ENCODE results near the gene ST6GAL1.

DNA sequence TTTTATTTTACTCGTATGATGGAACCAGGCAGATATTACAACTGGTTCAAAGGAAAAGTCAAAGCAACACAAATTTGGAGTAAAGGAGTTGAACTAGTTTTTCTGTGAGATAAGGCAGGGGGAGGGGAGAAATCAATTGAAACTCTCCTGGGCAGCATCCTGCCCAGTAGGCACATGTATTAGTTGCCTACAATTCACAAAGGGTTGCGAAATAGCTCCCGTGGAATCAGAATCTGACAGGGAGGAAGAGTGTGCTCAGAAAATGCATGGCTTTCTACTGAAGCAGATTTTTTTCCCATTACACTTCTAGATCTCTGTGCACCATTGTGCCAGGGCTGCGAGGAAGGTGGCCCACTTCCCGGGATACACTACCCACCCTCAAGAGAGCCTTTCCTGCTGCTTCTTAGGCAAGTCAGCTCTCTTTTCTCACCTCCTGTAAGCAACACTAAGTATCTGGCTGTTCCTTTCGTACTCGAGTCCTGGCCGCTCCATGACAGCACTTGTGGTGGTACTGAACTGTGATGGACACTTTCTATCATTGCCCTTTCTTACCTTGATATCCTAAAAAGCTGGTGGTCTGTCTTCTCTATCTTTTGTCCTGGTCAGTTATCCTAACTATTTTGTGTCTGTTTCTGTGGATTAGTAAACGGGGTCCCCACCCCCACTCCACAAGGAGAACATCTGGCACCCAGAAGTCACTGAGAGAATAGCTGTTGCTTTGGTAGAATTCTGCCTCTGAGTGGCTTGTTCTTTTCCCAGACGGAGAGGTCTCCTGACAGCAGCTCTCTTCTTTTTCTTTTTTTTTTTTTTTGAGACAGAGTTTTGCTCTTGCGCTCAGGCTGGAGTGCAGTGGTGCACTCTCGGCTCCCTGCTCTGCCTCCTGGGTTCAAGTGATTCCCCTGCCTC lies 134.1 kb downstream of the ST6GAL1 start:
- no peak for TF ChIP-seq SIN3A (IDR thresholded peaks at IDR 0.05; ENCODE audit: borderline replicate concordance, insufficient read depth, low read length)
- no peak for TF ChIP-seq POLR2AphosphoS5 (IDR thresholded peaks at IDR 0.05; ENCODE audit: low read depth, low read length)
- TF ChIP-seq, protein P1, sequence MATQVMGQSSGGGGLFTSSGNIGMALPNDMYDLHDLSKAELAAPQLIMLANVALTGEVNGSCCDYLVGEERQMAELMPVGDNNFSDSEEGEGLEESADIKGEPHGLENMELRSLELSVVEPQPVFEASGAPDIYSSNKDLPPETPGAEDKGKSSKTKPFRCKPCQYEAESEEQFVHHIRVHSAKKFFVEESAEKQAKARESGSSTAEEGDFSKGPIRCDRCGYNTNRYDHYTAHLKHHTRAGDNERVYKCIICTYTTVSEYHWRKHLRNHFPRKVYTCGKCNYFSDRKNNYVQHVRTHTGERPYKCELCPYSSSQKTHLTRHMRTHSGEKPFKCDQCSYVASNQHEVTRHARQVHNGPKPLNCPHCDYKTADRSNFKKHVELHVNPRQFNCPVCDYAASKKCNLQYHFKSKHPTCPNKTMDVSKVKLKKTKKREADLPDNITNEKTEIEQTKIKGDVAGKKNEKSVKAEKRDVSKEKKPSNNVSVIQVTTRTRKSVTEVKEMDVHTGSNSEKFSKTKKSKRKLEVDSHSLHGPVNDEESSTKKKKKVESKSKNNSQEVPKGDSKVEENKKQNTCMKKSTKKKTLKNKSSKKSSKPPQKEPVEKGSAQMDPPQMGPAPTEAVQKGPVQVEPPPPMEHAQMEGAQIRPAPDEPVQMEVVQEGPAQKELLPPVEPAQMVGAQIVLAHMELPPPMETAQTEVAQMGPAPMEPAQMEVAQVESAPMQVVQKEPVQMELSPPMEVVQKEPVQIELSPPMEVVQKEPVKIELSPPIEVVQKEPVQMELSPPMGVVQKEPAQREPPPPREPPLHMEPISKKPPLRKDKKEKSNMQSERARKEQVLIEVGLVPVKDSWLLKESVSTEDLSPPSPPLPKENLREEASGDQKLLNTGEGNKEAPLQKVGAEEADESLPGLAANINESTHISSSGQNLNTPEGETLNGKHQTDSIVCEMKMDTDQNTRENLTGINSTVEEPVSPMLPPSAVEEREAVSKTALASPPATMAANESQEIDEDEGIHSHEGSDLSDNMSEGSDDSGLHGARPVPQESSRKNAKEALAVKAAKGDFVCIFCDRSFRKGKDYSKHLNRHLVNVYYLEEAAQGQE (IDR thresholded peaks at IDR 0.05; ENCODE audit: insufficient read depth in 1 of 2, low read depth in 2 of 2, low read length in 2 of 2) = no peak
- no peak for TF ChIP-seq TAF1 (IDR thresholded peaks at IDR 0.05; ENCODE audit: borderline replicate concordance, insufficient read depth, low read length)
- no peak for TF ChIP-seq FOXP2 (optimal IDR thresholded peaks at IDR 0.05; ENCODE audit: borderline replicate concordance, extremely low read depth, extremely low read length, insufficient read depth)

All from PFSK-1 (cell line).